HEK293T (cell line): ENCODE data around the gene LTK.

Source experiments
- FOXM1 ChIP-seq: fragments of 450-650 bp; IDR thresholded peaks from 2 replicates; pipeline ENCODE4 v1.6.1; 2017; ENCODE audit warnings: mild to moderate bottlenecking, borderline replicate concordance
- SUZ12 ChIP-seq: fragments of 450-650 bp; IDR thresholded peaks from 2 replicates; pipeline ENCODE4 v1.6.1; 2016; ENCODE audit warnings: mild to moderate bottlenecking

GRCh38 chr15:41510728-41511127 is 2.9 kb downstream of the LTK start:
- TF ChIP-seq FOXM1 (no peak), SUZ12 (no peak)
